ENCODE data around the gene AOC2. TPM values are rescaled to one million over a fixed set of nuclear protein-coding genes. Genes with fewer than 3 reads are reported as not detected.
"Not testable (repeated sequence)": the region's sequence is repeated elsewhere in the genome, so short reads cannot be mapped to it uniquely, and the experiment has no call there.

The AOC2 gene
- polyA plus RNA-seq, 1 of the 3 experiments (the other 2 are of a cell fraction), result 0.33 TPM

DNA sequence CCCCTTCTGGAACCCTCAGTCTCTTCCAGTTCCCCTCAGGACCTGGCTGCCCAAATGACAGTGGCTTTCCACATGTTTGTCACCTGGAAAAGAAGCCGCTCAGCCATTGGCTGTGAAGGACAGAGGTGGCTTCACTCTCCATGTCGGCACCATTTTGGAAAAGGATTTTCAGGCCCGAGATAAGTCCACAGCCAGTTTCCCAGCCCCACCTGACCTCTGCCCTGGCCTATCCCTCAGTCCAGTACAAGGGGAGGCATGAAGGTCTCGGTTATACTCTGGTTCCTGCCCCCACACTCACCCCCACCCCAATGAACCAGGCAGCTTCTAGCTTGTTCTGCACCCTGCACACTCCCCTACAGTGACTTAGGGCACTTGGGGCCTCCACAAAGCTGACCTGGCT lies 21.8 kb downstream of the AOC2 start:
- peaks cover 40% of the 10 kb centered on the region for H3K27me3 ChIP-seq (ENCODE audit: insufficient read depth)
- ChIA-PET CTCF (interaction anchor here (1.0 kb wide), 1 partner anchor 21 kb away, joined by 3 read pairs; no protein-coding TSS in a partner anchor), POLR2A (no interaction called here)
- no peak overlapping the region for H3K27ac ChIP-seq (ENCODE audit: low read depth in 2 of 2, low read length in 1 of 2)
- H4K20me1 ChIP-seq (ENCODE audit: insufficient read depth), result no peaks in the 10 kb centered on the region
- H3K4me1 ChIP-seq (ENCODE audit: control insufficient read depth in 1 of 2, insufficient read depth in 2 of 2, low read depth in 1 of 2, low read length in 1 of 2), result no peaks in the 10 kb centered on the region
- 16% methylated on average over 3 of the region's 4 CpGs for WGBS (ENCODE audit: low lambda C conversion rate)
- no peak overlapping the region for H2AFZ ChIP-seq (ENCODE audit: low read depth)
- no peak overlapping the region for H3K4me3 ChIP-seq (ENCODE audit: low read depth in 2 of 2, low read length in 1 of 2)
- TF ChIP-seq, protein P1, sequence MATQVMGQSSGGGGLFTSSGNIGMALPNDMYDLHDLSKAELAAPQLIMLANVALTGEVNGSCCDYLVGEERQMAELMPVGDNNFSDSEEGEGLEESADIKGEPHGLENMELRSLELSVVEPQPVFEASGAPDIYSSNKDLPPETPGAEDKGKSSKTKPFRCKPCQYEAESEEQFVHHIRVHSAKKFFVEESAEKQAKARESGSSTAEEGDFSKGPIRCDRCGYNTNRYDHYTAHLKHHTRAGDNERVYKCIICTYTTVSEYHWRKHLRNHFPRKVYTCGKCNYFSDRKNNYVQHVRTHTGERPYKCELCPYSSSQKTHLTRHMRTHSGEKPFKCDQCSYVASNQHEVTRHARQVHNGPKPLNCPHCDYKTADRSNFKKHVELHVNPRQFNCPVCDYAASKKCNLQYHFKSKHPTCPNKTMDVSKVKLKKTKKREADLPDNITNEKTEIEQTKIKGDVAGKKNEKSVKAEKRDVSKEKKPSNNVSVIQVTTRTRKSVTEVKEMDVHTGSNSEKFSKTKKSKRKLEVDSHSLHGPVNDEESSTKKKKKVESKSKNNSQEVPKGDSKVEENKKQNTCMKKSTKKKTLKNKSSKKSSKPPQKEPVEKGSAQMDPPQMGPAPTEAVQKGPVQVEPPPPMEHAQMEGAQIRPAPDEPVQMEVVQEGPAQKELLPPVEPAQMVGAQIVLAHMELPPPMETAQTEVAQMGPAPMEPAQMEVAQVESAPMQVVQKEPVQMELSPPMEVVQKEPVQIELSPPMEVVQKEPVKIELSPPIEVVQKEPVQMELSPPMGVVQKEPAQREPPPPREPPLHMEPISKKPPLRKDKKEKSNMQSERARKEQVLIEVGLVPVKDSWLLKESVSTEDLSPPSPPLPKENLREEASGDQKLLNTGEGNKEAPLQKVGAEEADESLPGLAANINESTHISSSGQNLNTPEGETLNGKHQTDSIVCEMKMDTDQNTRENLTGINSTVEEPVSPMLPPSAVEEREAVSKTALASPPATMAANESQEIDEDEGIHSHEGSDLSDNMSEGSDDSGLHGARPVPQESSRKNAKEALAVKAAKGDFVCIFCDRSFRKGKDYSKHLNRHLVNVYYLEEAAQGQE (IDR thresholded peaks at IDR 0.05; ENCODE audit: low read depth, low read length), result no peak
- TF ChIP-seq POLR2AphosphoS5 (IDR thresholded peaks at IDR 0.05; ENCODE audit: low read depth, low read length) (no peak), RXRA (IDR thresholded peaks at IDR 0.05; ENCODE audit: borderline replicate concordance, low read depth) (no peak), RCOR1 (IDR thresholded peaks at IDR 0.05; ENCODE audit: low read length) (no peak), NFIC (IDR thresholded peaks at IDR 0.05; ENCODE audit: borderline replicate concordance) (no peak)
- H3K9ac ChIP-seq, result no peak overlapping the region
- DNase-seq, result no peak
- H3K9me3 ChIP-seq, result peaks cover 6% of the 10 kb centered on the region
- no peaks in the 10 kb centered on the region for H3K36me3 ChIP-seq (replicated peaks in 1 of 2; ENCODE audit: control insufficient read depth in 1 of 2, insufficient read depth in 2 of 2, low read length in 1 of 2)
- H3K9me2 ChIP-seq, result no peaks in the 10 kb centered on the region
- H3K4me2 ChIP-seq, result no peak overlapping the region
- H3F3A ChIP-seq (replicated peaks; ENCODE audit: insufficient read depth), result no peaks in the 10 kb centered on the region
- H3K79me2 ChIP-seq (ENCODE audit: insufficient read depth), result no peaks in the 10 kb centered on the region

DNA sequence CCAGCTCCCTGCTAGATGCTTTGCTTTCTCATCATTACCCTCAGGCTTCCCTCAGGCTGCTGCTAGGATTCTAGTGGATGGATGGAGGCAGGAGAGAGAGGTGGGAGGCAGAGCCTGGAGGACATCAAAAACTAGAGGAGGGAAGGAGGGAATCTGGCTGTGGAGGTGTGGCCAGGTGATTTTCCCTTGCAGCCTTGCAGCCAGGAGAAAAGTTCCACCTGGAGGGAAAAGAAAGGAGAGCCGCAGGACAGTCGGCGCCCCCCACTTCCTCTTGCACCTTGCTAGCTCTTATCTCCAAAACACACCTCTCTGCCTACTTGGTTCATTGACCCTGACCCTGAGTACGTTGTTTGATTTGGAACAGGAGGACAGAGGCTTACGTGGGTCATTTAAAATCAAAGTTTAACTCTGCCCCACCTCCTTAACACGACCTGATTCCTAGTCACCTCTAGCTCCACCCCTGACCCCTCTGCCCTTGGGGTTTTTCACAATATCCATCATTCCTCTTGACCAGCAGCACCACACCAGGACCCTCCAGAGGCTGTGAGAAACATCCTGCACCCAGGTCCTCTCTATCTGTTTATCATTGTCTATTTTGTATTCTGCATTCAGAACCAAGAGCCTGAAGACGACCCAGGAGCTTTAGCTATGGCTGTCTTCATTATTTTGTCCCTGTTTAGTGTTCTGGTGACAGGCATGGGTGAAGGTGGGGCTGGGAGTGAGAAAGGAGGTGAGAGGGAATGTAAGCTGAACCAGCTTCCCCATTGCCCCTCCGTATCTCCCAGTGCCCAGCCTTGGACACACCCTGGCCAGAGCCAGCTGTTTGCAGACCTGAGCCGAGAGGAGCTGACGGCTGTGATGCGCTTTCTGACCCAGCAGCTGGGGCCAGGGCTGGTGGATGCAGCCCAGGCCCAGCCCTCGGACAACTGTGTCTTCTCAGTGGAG lies 22.5 kb downstream of the AOC2 start:
- no peak for DNase-seq
- Histone ChIP-seq H3K4me2 (no peak overlapping the region), H3K4me1 (ENCODE audit: control insufficient read depth in 1 of 2, insufficient read depth in 2 of 2, low read depth in 1 of 2, low read length in 1 of 2) (no peaks in the 10 kb centered on the region), H3K9ac (no peak overlapping the region), H3K4me3 (ENCODE audit: low read depth in 2 of 2, low read length in 1 of 2) (no peak overlapping the region), H3K27me3 (ENCODE audit: insufficient read depth) (peaks cover 40% of the 10 kb centered on the region), H3K79me2 (ENCODE audit: insufficient read depth) (no peaks in the 10 kb centered on the region), H3K9me2 (no peaks in the 10 kb centered on the region), H2AFZ (ENCODE audit: low read depth) (no peak overlapping the region), H3K36me3 (replicated peaks in 1 of 2; ENCODE audit: control insufficient read depth in 1 of 2, insufficient read depth in 2 of 2, low read length in 1 of 2) (no peaks in the 10 kb centered on the region), H3K27ac (ENCODE audit: low read depth in 2 of 2, low read length in 1 of 2) (no peak overlapping the region), H4K20me1 (ENCODE audit: insufficient read depth) (no peaks in the 10 kb centered on the region), H3K9me3 (peaks cover 6% of the 10 kb centered on the region), H3F3A (replicated peaks; ENCODE audit: insufficient read depth) (no peaks in the 10 kb centered on the region)
- CTCF ChIA-PET, result no interaction called here
- POLR2A ChIA-PET, result no interaction called here
- TF ChIP-seq FOXJ3 (CRISPR knock-in tag; IDR thresholded peaks at IDR 0.05) (no peak), CHD2 (IDR thresholded peaks at IDR 0.05; ENCODE audit: low read length, partially characterized antibody) (no peak), EZH2phosphoT487 (IDR thresholded peaks at IDR 0.05; ENCODE audit: borderline replicate concordance, low read depth) (no peak), TCF12 (IDR thresholded peaks at IDR 0.05) (no peak)
- 36% methylated on average over 9 of the region's 12 CpGs for WGBS (ENCODE audit: low lambda C conversion rate)

DNA sequence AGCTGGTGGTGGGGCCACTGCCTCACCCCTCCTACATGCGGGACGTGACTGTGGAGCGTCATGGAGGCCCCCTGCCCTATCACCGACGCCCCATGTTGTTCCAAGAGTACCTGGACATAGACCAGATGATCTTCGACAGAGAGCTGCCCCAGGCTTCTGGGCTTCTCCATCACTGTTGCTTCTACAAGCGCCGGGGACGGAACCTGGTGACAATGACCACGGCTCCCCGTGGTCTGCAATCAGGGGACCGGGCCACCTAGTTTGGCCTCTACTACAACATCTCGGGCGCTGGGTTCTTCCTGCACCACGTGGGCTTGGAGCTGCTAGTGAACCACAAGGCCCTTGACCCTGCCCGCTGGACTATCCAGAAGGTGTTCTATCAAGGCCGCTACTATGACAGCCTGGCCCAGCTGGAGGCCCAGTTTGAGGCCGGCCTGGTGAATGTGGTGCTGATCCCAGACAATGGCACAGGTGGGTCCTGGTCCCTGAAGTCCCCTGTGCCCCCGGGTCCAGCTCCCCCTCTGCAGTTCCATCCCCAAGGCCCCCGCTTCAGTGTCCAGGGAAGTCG lies 23.4 kb downstream of the AOC2 start:
- H3K36me3 ChIP-seq (replicated peaks in 1 of 2; ENCODE audit: control insufficient read depth in 1 of 2, insufficient read depth in 2 of 2, low read length in 1 of 2); H3K9ac ChIP-seq; H3K27ac ChIP-seq (ENCODE audit: low read depth in 2 of 2, low read length in 1 of 2); H3K9me2 ChIP-seq; H2AFZ ChIP-seq (ENCODE audit: low read depth); H3K4me2 ChIP-seq; H3K9me3 ChIP-seq; H3K4me1 ChIP-seq (ENCODE audit: control insufficient read depth in 1 of 2, insufficient read depth in 2 of 2, low read depth in 1 of 2, low read length in 1 of 2); DNase-seq; H4K20me1 ChIP-seq (ENCODE audit: insufficient read depth); H3K4me3 ChIP-seq (ENCODE audit: low read depth in 2 of 2, low read length in 1 of 2); CTCF ChIA-PET; H3F3A ChIP-seq (replicated peaks; ENCODE audit: insufficient read depth); H3K79me2 ChIP-seq (ENCODE audit: insufficient read depth); POLR2A ChIA-PET: not testable (repeated sequence)
- WGBS (ENCODE audit: low lambda C conversion rate), result 27% methylated on average over 4 of the region's 21 CpGs
- H3K27me3 ChIP-seq (ENCODE audit: insufficient read depth), result peaks cover 49% of the 10 kb centered on the region
